OCI-LY7 (cell line): Measurements from ENCODE around the gene CAMK4. TPM values are rescaled to one million over a fixed set of nuclear protein-coding genes. Genes with fewer than 3 reads are reported as not detected.
A peak's percentile ranks its signal among the peaks of the same experiment; 100 is the strongest.

Experiments
- BruUV-seq: library from RNA; stranded (reverse); fragments of 400-500 nt; replicated peaks from 2 replicates; lab custom pipeline; 2021; lab: Mats Ljungman, UMichigan
- CTCF ChIA-PET: fragments of 300-600 bp; sonication (Branson Sonifier 250); formaldehyde crosslinking; loops from one replicate; lab custom pipeline; 2022; ENCODE audit warnings: antibody characterized with exemption; ENCODE audit not compliant: unreplicated experiment; lab: Charles Lee
- POLR2A ChIA-PET: fragments of 300-600 bp; sonication (Branson Sonifier 250); formaldehyde crosslinking; loops from one replicate; lab custom pipeline; 2022; ENCODE audit warnings: antibody characterized with exemption; lab: Charles Lee
- DNase-seq: peaks from one replicate; pipeline ENCODE4 v3.0.0-alpha.2; 2015; ENCODE audit warnings: low spot score
- H2AFZ ChIP-seq: fragments of 200-600 bp; sonication (generic), shearing (Covaris generic); 2 replicates; pipeline ENCODE4 v1.6.1; 2014; ENCODE audit warnings: mild to moderate bottlenecking, antibody characterized with exemption, low read length, moderate library complexity
- H3K27ac ChIP-seq: fragments of 200-600 bp; sonication (generic); 2 replicates; pipeline ENCODE4 v1.5.1; 2014; ENCODE audit warnings: mixed run types, low read depth, mild to moderate bottlenecking, moderate library complexity, low read length, inconsistent platforms; ENCODE audit not compliant: poor library complexity, severe bottlenecking
- H3K36me3 ChIP-seq: fragments of 200-600 bp; sonication (generic); 2 replicates; pipeline ENCODE4 v1.6.1; 2014; ENCODE audit warnings: mild to moderate bottlenecking, antibody characterized with exemption, low read length, moderate library complexity, mixed read lengths; ENCODE audit not compliant: insufficient read depth
- H3K4me1 ChIP-seq: fragments of 200-600 bp; sonication (generic); 2 replicates; pipeline ENCODE4 v1.5.1; 2014; ENCODE audit warnings: mild to moderate bottlenecking, low read length; ENCODE audit not compliant: insufficient read depth, poor library complexity, severe bottlenecking
- H3K4me2 ChIP-seq: fragments of 200-600 bp; sonication (generic); 2 replicates; pipeline ENCODE4 v1.6.1; 2014; ENCODE audit warnings: mild to moderate bottlenecking, low read length
- H3K4me3 ChIP-seq: fragments of 200-600 bp; sonication (generic); 2 replicates; pipeline ENCODE4 v1.5.1; 2014; ENCODE audit warnings: mild to moderate bottlenecking, low read depth, low read length; ENCODE audit not compliant: poor library complexity, severe bottlenecking
- H3K79me2 ChIP-seq: fragments of 200-600 bp; sonication (generic); 2 replicates; pipeline ENCODE4 v1.6.1; 2016; ENCODE audit warnings: low read depth, mild to moderate bottlenecking, low read length, moderate library complexity, mixed read lengths; ENCODE audit not compliant: insufficient read depth
- H3K9me2 ChIP-seq: fragments of 200-600 bp; sonication (generic); 2 replicates; pipeline ENCODE4 v1.6.1; 2016; ENCODE audit warnings: mild to moderate bottlenecking, low read length, mixed read lengths; ENCODE audit not compliant: insufficient read depth
- H3K9me3 ChIP-seq: fragments of 200-600 bp; sonication (generic); 2 replicates; pipeline ENCODE4 v1.6.1; 2014; ENCODE audit warnings: mild to moderate bottlenecking, mixed run types, low read length, mixed read lengths
- H4K20me1 ChIP-seq: fragments of 200-600 bp; sonication (generic); 2 replicates; pipeline ENCODE4 v1.6.1; 2014; ENCODE audit warnings: mild to moderate bottlenecking, antibody characterized with exemption, low read length, moderate library complexity, mixed read lengths; ENCODE audit not compliant: insufficient read depth
- EZH2phosphoT487 ChIP-seq: fragments of 200-600 bp; sonication (generic); IDR thresholded peaks from 2 replicates; pipeline ENCODE4 v1.6.1; 2018; ENCODE audit warnings: low read depth, borderline replicate concordance, mild to moderate bottlenecking, mixed run types, antibody characterized with exemption, low read length, moderate library complexity, mixed read lengths
- intact Hi-C: fragments of 100-400 bp; cut with micrococcal nuclease; formaldehyde crosslinking; loops from one replicate; pipeline ENCODE4 v1.10.0; 2022; ENCODE audit not compliant: unreplicated experiment
- total RNA-seq, 2 experiments: library from RNA; depleted of rRNA in 1 of 2; stranded (reverse); fragments of >200 nt in 1 of 2; shearing (Covaris generic) in 1 of 2; gene quantifications; 2 replicates each; pipeline ENCODE4 v1.2.3, GENCODE V29; 2014 to 2022
- TF ChIP-seq, protein P1 (sequence below): fragments of 200-600 bp; sonication (generic); conservative IDR thresholded peaks from 2 replicates; pipeline ENCODE4 v1.5.1; 2014; ENCODE audit warnings: mild to moderate bottlenecking, antibody characterized with exemption, low read length, moderate library complexity, mixed read lengths

Gene CAMK4
- total RNA-seq, 2 experiments from 2014 or later: 25.4 to 40.2 TPM

DNA sequence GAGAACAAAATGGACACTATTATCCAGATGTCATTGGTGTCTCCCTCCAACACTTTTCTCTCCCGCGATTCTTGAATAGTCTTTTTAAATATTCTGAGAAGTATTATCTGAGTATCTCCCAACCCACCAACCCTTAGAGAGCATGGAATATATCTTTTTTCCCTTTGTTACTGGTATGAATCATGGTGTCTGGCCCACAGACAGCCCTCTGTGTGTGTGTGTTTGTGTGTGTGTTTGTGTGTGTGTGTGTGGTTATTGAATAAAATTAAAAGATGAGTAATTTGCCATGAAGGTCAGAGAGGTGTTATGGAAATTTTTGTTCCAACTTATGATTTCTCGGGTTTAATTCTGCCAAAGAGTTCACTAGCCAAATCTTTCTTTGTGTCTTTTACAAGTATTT is 47.7 kb downstream of the CAMK4 start:
- Histone ChIP-seq H3K9me3 (no peaks in the 10 kb centered on the region), H3K79me2 (no peaks in the 10 kb centered on the region), H3K4me1 (no peaks in the 10 kb centered on the region), H3K4me3 (no peak overlapping the region), H3K36me3 (peaks cover 4% of the 10 kb centered on the region; the same call in 1 of the 2 replicates), H4K20me1 (no peaks in the 10 kb centered on the region), H3K27ac (no peak overlapping the region), H3K4me2 (no peak overlapping the region), H2AFZ (no peak overlapping the region), H3K9me2 (no peaks in the 10 kb centered on the region)
- TF ChIP-seq, protein P1, sequence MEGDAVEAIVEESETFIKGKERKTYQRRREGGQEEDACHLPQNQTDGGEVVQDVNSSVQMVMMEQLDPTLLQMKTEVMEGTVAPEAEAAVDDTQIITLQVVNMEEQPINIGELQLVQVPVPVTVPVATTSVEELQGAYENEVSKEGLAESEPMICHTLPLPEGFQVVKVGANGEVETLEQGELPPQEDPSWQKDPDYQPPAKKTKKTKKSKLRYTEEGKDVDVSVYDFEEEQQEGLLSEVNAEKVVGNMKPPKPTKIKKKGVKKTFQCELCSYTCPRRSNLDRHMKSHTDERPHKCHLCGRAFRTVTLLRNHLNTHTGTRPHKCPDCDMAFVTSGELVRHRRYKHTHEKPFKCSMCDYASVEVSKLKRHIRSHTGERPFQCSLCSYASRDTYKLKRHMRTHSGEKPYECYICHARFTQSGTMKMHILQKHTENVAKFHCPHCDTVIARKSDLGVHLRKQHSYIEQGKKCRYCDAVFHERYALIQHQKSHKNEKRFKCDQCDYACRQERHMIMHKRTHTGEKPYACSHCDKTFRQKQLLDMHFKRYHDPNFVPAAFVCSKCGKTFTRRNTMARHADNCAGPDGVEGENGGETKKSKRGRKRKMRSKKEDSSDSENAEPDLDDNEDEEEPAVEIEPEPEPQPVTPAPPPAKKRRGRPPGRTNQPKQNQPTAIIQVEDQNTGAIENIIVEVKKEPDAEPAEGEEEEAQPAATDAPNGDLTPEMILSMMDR: no peak
- DNase-seq: no peak
- intact Hi-C loops: no loop called here
- no TSS peak for BruUV-seq
- ChIA-PET POLR2A (interaction anchor here (0.6 to 1.5 kb wide), 2 partner anchors 51 to 116 kb away, joined by 3 to 6 read pairs; no protein-coding TSS in a partner anchor), CTCF (no interaction called here)

DNA sequence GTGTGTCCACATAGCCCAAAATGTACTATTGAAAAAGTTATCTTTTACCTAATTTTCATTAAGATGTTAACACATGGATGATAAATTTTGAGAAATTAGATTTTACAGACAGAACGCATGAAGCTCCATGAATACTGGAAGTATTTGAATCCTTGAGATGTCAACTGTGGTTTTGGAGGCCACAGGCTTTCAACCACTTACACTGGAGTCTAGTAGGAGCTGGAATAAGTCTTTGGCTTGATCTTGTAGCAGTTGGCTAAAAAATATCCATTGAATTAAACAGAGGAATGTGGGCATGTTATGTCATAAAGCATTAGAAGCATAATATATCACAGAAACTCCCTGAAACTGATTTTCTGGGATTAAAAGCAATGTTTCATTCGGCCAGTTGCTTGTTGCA is 52.9 kb downstream of the CAMK4 start:
- no peaks in the 10 kb centered on the region for H3K36me3 ChIP-seq
- intact Hi-C loops: no loop called here
- no TSS peak for BruUV-seq
- H3K79me2 ChIP-seq: no peaks in the 10 kb centered on the region
- no peaks in the 10 kb centered on the region for H3K9me2 ChIP-seq
- H3K27ac ChIP-seq: no peak overlapping the region
- TF ChIP-seq, protein P1: no peak
- no peak for TF ChIP-seq EZH2phosphoT487
- H2AFZ ChIP-seq: no peak overlapping the region
- no peaks in the 10 kb centered on the region for H4K20me1 ChIP-seq
- H3K4me2 ChIP-seq: no peak overlapping the region
- H3K4me1 ChIP-seq: peaks cover 6% of the 10 kb centered on the region
- CTCF ChIA-PET: no interaction called here
- no peak overlapping the region for H3K4me3 ChIP-seq
- POLR2A ChIA-PET: no interaction called here
- no peaks in the 10 kb centered on the region for H3K9me3 ChIP-seq
- no peak for DNase-seq

DNA sequence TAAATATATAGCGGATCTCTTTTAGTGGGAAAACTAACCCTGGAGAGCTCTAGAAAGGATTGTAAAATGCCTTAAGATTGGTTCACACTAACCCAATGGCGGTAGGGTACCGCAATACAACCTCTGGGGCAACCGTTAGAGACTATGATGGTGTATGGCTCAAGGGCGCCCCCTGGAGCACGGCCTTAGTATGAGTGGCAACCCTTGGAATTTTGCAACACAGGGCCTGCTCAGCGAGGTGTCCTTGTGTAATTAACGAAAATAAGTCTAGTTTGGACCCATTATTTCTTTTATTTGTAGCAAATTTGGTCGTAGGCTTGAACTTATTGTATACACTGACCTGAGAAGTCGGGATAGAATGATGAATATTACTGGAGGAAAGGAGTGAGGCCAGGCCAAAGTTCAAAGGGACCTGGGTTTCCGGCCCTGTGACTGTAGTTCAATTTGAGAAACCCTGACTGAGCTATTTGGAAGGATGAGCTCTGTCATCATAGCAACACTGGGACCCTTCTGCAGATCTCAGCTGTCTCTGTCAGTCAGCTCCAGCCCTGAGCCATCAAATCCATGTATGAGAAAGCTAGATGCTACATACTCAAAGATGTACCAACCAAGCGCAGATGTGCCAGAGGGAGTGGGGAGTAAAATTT is 54.8 kb downstream of the CAMK4 start:
- no TSS peak for BruUV-seq
- Histone ChIP-seq H3K4me2 (no peak overlapping the region), H3K36me3 (no peaks in the 10 kb centered on the region), H3K9me3 (no peaks in the 10 kb centered on the region), H3K9me2 (no peaks in the 10 kb centered on the region), H3K4me3 (no peak overlapping the region), H3K4me1 (peaks cover 6% of the 10 kb centered on the region), H4K20me1 (no peaks in the 10 kb centered on the region), H3K27ac (no peak overlapping the region), H2AFZ (no peak overlapping the region), H3K79me2 (no peaks in the 10 kb centered on the region)
- CTCF ChIA-PET: interaction anchor here (1.0 kb wide), 1 partner anchor 123 kb away, joined by 4 read pairs; no protein-coding TSS in a partner anchor
- TF ChIP-seq, protein P1: peak; percentile 93
- no peak for TF ChIP-seq EZH2phosphoT487
- peak; percentile 59 for DNase-seq
- intact Hi-C loops: loop anchor here (1.0 to 2.0 kb wide), 2 partner anchors 56 to 121 kb away; no protein-coding TSS in a partner anchor
- POLR2A ChIA-PET: interaction anchor here (0.7 to 1.0 kb wide), 3 partner anchors 10 to 55 kb away, joined by 3 to 4 read pairs (median 3); no protein-coding TSS in a partner anchor
